Measurements from ENCODE around the gene SEMA4G. TPM values are rescaled to one million over a fixed set of nuclear protein-coding genes. Genes with fewer than 3 reads are reported as not detected.

SEMA4G gene, protein sequence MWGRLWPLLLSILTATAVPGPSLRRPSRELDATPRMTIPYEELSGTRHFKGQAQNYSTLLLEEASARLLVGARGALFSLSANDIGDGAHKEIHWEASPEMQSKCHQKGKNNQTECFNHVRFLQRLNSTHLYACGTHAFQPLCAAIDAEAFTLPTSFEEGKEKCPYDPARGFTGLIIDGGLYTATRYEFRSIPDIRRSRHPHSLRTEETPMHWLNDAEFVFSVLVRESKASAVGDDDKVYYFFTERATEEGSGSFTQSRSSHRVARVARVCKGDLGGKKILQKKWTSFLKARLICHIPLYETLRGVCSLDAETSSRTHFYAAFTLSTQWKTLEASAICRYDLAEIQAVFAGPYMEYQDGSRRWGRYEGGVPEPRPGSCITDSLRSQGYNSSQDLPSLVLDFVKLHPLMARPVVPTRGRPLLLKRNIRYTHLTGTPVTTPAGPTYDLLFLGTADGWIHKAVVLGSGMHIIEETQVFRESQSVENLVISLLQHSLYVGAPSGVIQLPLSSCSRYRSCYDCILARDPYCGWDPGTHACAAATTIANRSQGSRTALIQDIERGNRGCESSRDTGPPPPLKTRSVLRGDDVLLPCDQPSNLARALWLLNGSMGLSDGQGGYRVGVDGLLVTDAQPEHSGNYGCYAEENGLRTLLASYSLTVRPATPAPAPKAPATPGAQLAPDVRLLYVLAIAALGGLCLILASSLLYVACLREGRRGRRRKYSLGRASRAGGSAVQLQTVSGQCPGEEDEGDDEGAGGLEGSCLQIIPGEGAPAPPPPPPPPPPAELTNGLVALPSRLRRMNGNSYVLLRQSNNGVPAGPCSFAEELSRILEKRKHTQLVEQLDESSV
- polyA plus RNA-seq (ENCODE audit: insufficient read length in 4 of 4) = 10 to 100 TPM; 32.9 to 60.4 (median 50.1) TPM

DNA sequence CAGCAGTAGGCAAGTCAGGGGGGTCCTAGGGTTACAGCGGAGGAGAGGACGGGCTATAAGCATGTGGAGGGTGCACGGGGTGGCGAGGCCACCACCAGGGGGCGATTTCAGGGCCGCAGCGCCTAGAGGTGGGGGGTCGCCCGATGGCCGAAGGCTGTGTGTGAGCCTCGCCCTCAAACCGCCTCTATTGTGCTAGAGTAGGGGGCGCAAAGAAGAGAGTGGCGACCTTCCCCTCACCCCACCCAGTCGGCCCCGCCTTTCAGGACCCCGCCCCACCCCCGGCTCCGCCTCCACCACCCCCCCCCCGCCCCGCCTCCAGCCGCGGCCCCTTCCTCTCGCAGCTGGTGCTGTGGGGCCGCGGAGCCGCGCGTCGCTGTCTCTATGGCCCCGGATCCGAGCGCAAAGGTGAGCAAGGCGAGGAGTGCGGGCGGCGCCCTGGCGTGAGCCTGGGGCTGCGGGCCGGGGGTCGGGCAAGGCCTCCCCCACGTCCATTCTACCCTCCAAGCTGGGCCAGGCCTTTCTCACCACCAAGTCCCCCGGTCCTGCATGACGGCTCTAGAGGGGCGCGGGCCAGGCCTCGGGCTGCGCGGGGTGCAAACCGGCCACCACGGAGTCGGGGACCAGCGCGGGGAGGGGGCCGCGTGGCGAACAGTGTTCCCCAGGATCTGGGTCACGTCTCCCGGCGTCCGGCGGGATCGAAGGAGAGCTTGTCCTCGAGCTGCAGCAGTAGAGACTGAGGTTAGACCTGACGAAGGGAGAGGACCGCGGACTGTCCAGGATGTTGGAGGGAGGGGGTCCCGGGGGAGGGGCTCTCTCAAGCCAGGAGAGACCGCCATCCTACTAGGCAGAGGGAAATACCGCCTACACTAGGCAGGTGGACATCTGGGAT, at the start of gene SEMA4G:
Gene SEMA4G (plus strand): TSS at position 318 of the 889 bp plus-strand sequence. CDS start 3,409 bp downstream, outside the sequence.
- DNase-seq (ENCODE audit: low read depth in 4 of 4, low spot score in 2 of 4) = peak in 1 of 4 donors; percentile 35

DNA sequence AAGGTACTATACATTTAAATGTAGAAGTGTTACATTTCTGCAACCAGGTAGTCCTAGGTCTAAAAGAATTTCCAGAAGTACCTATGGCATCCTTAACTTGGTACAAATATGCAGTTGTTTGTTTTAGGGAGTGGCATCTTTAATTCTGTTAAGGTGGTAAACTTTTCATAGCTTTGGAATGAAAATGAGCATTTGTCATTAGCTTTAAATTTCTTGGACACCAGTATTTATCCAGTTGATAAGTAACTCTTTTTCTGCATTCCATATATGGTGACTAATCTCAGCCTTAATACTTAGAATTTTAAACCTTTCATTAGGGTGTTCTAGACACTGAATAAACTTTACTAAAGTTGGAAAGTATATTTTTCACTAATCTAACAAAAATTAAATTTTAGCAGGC, 45.7 kb upstream of the SEMA4G start:
- DNase-seq (ENCODE audit: low read depth in 4 of 4, low spot score in 2 of 4) = no peak

DNA sequence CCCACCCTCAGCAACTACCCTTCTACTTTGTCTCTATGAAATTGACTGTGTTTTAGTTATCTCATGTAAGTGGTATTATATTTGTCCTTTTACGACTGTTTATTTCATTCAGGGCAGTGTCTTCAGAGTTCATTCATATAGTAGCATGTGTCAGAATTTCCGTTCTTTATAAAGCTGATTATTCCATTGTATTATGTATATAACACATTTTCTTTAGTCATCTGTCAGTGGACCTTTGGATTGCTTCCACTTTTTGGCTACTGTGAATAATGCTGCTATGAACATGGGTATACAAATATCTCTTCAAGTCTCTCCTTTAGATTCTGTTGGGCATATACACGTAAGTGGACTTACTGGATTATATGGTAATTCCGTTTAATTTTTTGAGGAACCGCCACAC, 42.0 kb upstream of the SEMA4G start:
- DNase-seq (ENCODE audit: low read depth in 4 of 4, low spot score in 2 of 4) = no peak

DNA sequence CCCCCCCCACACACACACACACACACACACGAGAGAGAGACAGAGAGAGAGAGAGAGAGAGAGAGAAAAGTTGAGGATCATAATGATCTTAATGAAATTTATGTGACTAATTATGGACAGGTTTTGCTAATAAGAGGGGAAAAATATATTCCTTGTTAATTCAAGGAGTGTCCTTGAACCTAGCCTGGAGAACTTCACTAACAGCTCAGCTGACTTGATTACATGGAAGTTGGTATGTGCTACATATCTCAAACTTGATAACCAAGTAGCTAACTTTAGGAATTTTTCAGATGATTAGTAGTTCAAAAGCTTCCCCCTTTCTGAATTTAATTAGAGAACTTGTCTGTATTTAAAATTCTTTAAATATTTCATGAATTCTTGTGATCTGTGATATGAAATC, 41.3 kb upstream of the SEMA4G start:
- no peak for DNase-seq (ENCODE audit: low read depth in 4 of 4, low spot score in 2 of 4)

DNA sequence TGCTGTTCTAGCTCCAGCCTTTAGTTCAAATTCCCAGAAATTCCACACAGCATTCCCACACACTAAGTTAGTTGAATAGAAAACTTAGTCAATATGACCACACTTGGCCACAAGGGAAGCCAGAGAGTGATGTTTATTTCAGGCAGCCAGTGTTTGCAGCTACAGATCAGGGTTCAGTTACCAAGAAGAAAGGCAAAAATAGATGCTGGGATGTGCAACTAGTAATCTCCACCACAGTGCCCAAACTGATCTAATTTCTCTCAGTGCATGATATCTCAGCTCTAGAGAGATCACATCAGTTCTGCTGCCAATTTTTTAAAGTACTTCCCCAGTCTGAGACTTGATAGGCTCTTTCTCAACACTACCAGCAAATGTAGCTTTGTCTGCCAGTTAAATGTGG, 38.9 kb upstream of the SEMA4G start:
- no peak for DNase-seq (ENCODE audit: low read depth in 4 of 4, low spot score in 2 of 4)

DNA sequence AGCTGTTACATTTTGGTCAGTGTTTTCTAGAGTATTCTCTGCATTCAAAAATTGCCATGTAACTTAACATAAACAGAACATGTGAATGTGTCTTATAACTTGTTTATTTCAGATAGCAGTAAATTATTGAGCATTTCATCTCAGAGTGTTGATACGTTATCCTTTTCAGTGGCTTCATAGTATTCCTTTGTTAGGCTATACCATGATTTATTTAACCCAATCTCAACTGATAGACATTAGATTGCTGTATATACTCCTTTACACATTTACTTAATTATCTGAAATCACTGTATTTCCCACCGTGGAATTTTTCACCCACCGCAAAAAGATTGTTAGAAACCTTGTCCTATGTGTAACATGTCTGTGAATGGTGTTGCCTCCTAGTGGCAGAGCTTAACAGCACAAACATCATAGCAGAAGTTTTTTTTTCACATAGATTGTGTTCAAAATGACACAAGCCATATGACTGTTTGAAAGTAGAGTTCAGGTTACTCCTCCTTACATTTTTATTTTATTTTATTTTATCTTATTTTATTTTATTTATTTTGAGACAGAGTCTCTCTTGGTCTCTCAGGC, 35.1 kb upstream of the SEMA4G start:
- DNase-seq (ENCODE audit: low read depth in 4 of 4, low spot score in 2 of 4) = no peak

DNA sequence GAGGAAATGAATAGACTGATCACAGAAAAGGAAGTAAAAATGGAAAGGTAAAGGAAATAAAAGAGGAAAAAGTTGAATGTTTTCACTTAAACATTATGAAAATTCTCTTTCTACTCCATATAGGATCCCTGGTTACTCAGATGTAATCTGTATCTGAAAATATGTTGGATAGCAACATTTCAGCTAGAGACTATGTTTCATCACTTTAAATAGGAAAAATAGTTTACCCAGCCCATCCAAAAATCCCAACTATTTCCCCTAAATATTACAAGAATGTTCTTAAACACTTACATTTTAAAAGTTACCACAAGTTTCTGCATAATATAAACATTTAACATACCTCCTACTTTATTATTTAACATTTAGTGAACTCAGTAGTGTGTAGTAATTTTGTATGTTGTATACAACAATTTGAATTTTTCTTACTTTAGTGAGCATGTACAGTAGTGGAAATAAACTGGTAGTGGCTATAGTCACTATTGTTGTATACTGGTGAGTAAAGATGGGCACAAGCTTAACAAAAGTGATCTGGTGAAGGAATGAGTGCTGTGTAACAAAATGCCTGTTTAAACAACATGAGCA, 29.4 kb upstream of the SEMA4G start:
- DNase-seq (ENCODE audit: low read depth in 4 of 4, low spot score in 2 of 4) = no peak

DNA sequence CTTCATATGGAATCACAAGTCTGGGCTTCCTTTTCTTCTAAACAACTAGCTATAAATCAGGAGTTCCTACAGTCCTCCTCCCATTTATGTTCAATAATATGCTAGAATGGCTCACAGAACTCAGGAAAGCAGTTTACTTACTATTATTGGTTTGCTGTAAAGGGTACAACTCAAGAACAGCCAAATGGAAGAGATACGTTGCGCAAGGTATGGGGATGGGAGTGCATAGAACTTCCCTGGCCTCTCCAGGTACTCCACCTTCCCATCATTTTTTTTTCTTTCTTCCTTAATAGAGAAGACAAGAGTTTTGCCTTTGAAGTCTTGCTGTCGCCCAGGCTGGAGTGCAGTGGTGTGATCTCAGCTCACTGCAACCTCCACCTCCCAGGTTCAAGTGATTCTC, 27.1 kb upstream of the SEMA4G start:
- no peak for DNase-seq (ENCODE audit: low read depth in 4 of 4, low spot score in 2 of 4)

DNA sequence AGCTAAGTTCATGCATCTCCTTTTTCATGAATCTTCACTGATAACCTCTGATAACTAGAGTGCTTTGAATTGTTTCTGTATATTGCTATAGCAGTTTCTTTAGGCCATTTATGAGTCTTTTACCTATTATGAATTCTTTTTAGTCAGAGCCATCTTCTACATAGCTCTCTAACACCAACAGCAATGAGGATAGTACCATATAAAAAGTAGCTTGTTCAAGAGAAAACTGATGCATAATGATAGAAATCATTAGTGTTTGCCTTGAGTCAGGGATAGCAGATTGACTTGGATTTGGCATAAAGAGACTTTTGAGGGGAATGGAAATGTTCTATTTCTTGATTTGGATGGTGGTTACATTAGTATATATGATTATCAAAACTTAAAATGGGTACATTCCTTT, 25.8 kb upstream of the SEMA4G start:
- DNase-seq (ENCODE audit: low read depth in 4 of 4, low spot score in 2 of 4) = no peak

DNA sequence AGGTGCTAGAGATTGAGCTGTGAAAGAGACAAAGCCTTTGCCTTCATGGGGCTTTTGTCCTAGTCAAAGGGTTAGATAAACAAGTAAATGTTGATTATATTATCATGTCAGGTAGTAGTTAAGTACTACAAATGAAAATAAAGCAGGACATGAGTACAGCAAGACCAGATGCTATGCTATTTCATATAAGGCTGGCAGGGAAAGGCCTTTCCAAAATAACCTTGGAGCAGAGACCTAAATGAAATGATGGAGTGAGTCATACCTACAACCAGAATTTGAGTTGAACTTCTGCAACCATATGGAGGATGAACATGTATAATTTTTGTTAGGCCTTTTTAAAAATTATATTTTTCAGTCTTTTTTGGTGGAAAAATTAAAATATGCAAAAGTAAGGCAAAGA, 23.6 kb upstream of the SEMA4G start:
- no peak for DNase-seq (ENCODE audit: low read depth in 4 of 4, low spot score in 2 of 4)

DNA sequence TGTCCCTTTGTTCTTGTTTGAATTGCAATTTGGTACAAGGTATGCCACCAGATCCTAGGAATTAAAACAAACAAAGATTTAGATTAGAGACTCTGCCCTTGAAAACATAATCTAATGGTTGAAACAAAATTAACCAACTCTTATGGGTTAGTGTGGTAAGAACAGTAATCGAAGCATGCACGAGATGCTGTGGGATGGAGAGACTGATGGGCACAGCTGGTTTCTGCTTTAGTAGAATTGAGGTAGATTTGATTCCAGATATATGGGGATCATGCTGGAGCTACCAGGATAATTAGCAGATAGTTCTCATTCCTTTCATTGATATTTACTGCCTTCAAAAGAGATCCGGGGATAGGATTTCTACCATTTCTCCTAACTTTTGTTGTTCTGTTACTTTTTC, 20.4 kb upstream of the SEMA4G start:
- no peak for DNase-seq (ENCODE audit: low read depth in 4 of 4, low spot score in 2 of 4)

DNA sequence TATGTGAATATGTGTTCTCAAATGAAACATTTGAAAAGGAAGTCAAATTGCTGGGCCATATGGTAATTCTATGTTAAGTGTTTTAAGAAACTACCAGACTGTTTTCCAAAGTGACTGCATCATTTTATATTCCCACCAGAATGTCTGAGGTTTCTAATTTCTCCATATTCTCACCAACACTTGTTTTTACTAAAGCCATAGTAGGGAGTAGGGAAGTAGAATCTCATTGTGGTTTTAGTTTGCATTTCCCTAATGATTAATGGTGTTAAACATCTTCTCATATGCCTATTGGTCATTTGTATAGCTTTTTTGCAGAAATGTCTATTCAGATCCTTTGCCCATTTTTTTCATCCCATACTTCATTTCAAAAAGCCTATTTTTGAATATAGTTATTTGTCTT, 9.1 kb upstream of the SEMA4G start:
- no peak for DNase-seq (ENCODE audit: low read depth in 4 of 4, low spot score in 2 of 4)

DNA sequence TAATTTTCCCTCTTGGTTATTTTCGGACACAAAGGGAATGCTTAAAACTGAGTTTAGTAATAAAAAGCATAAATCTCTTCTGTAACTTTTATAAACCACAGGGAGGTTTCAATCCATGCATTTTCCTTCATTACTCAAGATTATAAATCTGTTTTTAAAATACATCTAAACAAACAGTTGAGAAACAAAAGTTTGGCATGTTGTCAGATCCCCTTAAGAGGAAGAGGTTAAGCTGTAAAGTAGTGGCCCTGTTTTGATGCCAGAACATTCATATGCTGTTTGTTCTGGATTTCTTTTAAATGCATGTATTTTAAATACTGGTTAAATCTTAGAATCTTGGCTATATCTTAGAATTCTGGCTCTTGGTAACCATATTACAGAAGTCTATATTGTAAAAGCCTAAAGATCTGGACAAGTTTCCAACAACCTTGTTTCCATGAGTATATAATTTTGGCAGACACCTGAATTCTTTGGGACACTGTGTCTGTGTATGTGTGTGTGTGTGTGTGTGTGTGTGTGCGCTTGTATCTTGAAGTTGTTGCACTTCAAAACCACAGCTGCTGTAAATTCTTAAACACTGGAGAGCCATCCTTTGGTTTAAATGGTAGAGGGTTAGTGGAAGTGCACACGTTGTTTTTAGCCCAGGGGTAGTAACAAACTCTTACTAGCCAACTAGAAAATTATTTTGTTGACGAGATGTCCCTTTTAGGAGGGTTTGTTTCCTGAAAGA, 6.8 kb upstream of the SEMA4G start:
- no peak for DNase-seq (ENCODE audit: low read depth in 4 of 4, low spot score in 2 of 4)

DNA sequence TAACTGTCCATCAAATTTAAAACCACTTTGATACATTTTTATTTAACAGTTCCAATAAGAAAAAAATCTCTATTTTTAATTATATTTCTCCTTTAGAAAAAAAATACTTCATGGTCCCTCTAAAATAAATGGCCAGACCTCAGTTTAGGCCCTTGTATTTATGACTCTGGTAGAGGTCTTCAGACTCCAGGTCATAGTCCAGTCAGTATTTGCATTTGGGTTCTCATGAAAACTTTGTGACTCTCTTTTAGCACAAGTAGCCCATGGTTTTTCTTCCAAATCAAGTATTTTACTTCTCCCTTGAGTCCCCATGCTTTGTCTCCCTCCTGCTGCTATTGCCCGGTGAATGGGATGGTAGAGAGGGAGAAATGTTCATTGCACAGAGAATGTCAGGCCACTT, 5.5 kb upstream of the SEMA4G start:
- no peak for DNase-seq (ENCODE audit: low read depth in 4 of 4, low spot score in 2 of 4)

DNA sequence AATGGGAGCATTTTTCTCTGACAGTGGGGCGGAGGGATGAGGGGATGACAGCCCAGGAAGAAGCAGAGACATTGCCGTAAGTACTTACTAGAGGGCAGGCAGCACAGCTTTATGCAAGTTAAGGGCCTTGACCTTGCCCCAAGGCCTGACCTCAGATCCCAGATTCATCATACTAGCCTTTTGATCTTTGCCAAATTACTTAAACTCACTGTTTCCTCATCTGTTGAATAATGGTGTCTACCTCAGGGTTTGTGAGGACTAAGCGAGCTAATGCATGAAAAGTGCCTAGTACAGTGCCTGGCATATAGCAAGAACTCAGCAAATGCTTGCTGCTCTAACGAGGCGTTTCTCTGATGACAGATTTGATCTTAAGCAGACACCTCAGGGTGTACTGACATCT, 3.5 kb upstream of the SEMA4G start:
- no peak for DNase-seq (ENCODE audit: low read depth in 4 of 4, low spot score in 2 of 4)

DNA sequence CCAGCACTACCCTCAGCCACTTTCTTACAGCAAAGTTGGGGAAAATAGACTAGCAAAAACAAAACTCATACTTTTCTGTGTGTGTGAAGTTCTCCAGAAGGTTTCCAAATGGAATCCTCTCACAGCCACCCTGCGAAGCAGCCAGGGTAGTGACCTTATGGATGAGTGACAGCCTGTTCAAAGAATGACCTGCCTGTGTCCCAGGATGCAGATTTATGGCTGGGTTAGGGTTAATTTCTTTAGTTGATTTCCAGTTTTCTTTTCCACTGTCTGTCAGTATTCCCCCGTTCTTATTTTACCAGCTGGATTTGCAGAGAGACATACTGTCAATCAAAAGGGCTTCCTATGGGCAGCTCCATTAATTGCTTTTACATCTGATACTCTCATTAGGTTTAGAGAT, 2.4 kb upstream of the SEMA4G start:
- DNase-seq (ENCODE audit: low read depth in 4 of 4, low spot score in 2 of 4) = no peak

DNA sequence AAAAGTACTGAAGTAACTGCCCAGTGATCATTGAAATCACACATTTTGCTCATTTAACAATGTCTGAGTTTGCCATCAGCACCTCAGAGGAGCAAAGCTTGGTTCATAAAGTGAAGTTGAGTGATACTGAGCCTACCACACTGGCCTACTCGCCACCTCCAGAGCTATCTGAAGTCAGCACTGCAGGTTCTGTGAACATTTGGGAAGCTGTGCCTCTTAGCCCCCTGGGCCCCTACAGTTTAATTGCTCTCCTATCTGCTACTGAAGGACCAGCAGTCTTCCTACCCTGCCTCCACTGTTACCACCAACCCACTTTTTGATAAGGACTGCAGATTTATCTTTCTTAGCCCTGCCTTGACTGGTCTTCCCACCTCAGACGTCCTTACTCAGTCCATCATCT, 2.0 kb upstream of the SEMA4G start:
- DNase-seq (ENCODE audit: low read depth in 4 of 4, low spot score in 2 of 4) = no peak

DNA sequence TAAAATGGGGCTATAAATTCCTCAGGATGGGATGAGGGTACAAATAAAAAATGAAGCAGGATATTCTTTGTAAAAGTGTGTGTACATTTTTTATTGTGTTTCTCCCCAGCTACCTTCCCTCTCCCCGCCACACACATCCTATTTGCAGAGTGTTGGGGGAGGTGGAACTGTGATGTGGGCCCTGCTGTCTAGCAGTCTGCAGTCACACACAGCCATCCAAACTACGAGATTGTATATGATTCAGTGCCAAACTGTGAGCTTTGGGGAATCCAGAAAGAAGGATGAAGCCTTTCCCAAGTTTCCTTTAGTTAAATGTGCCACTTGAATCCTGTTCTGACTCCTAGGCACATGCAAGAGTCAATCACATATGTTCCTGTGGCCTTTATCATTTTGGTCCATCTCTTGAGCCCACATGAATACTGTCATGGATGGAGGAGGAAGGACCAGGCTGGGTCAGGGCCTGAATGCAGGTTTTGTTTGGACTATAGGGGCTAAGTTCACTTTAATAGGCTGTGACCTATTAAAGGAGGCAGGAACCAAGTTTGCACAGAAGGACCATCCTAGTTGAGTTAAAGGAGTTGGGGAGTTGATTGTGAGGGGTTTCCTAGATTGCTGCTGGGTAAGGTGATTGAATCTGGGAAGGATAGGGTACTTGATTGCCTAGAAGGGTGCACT, 1.1 kb upstream of the SEMA4G start:
- no peak for DNase-seq (ENCODE audit: low read depth in 4 of 4, low spot score in 2 of 4)

DNA sequence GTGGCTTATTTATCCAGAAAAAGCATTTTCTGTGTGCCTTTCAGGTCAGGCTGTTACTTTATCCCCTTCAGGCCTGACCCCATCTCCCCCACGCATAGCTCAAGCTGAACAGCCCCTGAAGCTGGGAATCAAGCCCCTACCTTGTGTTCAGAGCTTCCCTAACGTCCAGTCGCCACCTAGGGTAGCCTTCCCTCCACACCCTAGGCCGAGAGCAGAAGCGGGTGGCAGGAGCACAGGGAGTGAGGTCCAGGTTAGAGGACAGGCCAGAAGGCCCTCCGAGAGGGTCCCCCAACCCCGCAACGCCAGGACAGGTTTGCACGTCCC, 479 bp upstream of the SEMA4G start:
- DNase-seq (ENCODE audit: low read depth in 4 of 4, low spot score in 2 of 4) = no peak
